IMR-90 (cell line): ENCODE measurements around the gene PSEN1. TPM values are rescaled to one million over a fixed set of nuclear protein-coding genes. Genes with fewer than 3 reads are reported as not detected.

Source experiments
- ATAC-seq: fragments of 200-7000 bp; cut with Tn5 transposase; 2 replicates; pipeline ENCODE4 v1.9.1; 2020; ENCODE audit warnings: low read depth, mild to moderate bottlenecking, moderate library complexity
- BruUV-seq: library from RNA; stranded (reverse); fragments of 400-500 nt; replicated peaks from 2 replicates; lab custom pipeline; 2021; lab: Mats Ljungman, UMichigan
- CTCF ChIA-PET: fragments of 300-600 bp; formaldehyde crosslinking; extraction: SDS; loops from one replicate; lab custom pipeline; 2021; ENCODE audit warnings: antibody characterized with exemption; lab: Yijun Ruan, JAX
- POLR2A ChIA-PET: fragments of 300-600 bp; sonication (Branson Sonifier 250); formaldehyde crosslinking; loops from one replicate; lab custom pipeline; 2022; ENCODE audit warnings: antibody characterized with exemption; ENCODE audit not compliant: unreplicated experiment; lab: Charles Lee
- DNase-seq: peaks from one replicate; pipeline ENCODE4 v3.0.0; 2013
- H2AFZ ChIP-seq: replicated peaks from 2 replicates; pipeline ENCODE3; 2013; ENCODE audit warnings: low read length, mild to moderate bottlenecking; ENCODE audit not compliant: poor library complexity
- H2AK5ac ChIP-seq: 2 replicates; pipeline ENCODE4 v1.6.1; 2013; ENCODE audit warnings: low read depth, low read length, inconsistent platforms
- H2AK9ac ChIP-seq: replicated peaks from 2 replicates; pipeline ENCODE3; 2013; ENCODE audit warnings: mild to moderate bottlenecking, low read depth, low read length, moderate library complexity; ENCODE audit not compliant: poor library complexity
- H2BK120ac ChIP-seq: 2 replicates; pipeline ENCODE4 v1.6.1; 2013; ENCODE audit warnings: low read depth, low read length, inconsistent platforms
- H2BK15ac ChIP-seq: 3 replicates; pipeline ENCODE4 v1.6.1; 2013; ENCODE audit warnings: low read depth, low read length, inconsistent platforms
- H2BK20ac ChIP-seq: 2 replicates; pipeline ENCODE4 v1.6.1; 2013; ENCODE audit warnings: low read depth, mild to moderate bottlenecking, inconsistent platforms, low read length, moderate library complexity
- H2BK5ac ChIP-seq: 2 replicates; pipeline ENCODE4 v1.6.1; 2013; ENCODE audit warnings: mild to moderate bottlenecking, low read depth, low read length, inconsistent platforms; ENCODE audit not compliant: poor library complexity, severe bottlenecking
- H3K14ac ChIP-seq: replicated peaks from 2 replicates; pipeline ENCODE4 v1.6.1; 2013; ENCODE audit warnings: low read depth, low read length, inconsistent platforms
- H3K18ac ChIP-seq: 2 replicates; pipeline ENCODE4 v1.6.1; 2013; ENCODE audit warnings: low read depth, low read length, control low read depth
- H3K23ac ChIP-seq: 2 replicates; pipeline ENCODE4 v1.6.1; 2013; ENCODE audit warnings: low read depth, low read length, inconsistent platforms
- H3K27ac ChIP-seq: 2 replicates; pipeline ENCODE4 v1.5.1; 2013; ENCODE audit warnings: mild to moderate bottlenecking, control low read depth, low read length; ENCODE audit not compliant: insufficient read depth
- H3K27me3 ChIP-seq: 2 replicates; pipeline ENCODE4 v1.6.1; 2013; ENCODE audit warnings: low read length; ENCODE audit not compliant: control insufficient read depth, insufficient read depth
- H3K36me3 ChIP-seq: 2 replicates; pipeline ENCODE4 v1.6.1; 2013; ENCODE audit warnings: low read length, mixed read lengths; ENCODE audit not compliant: control insufficient read depth, insufficient read depth
- H3K4ac ChIP-seq: 2 replicates; pipeline ENCODE4 v1.6.1; 2013; ENCODE audit warnings: low read depth, low read length, inconsistent platforms
- H3K4me1 ChIP-seq: 2 replicates; pipeline ENCODE4 v1.6.1; 2013; ENCODE audit warnings: low read length, mixed read lengths; ENCODE audit not compliant: control insufficient read depth, insufficient read depth
- H3K4me2 ChIP-seq: 2 replicates; pipeline ENCODE4 v1.6.1; 2013; ENCODE audit warnings: low read depth, mild to moderate bottlenecking, control low read depth, low read length, moderate library complexity
- H3K4me3 ChIP-seq: 2 replicates; pipeline ENCODE4 v1.5.1; 2013; ENCODE audit warnings: low read depth, mild to moderate bottlenecking, control low read depth, low read length, moderate library complexity; ENCODE audit not compliant: insufficient read depth
- H3K56ac ChIP-seq: 2 replicates; pipeline ENCODE4 v1.6.1; 2013; ENCODE audit warnings: low read length, inconsistent platforms; ENCODE audit not compliant: insufficient read depth; ENCODE audit errors: extremely low read depth
- H3K79me1 ChIP-seq, 2 experiments: 2 replicates each; pipeline ENCODE4 v1.6.1; 2013; ENCODE audit warnings: low read length in 2 of 2, inconsistent platforms in 1 of 2, low read depth in 1 of 2
- H3K9ac ChIP-seq: 2 replicates; pipeline ENCODE4 v1.6.1; 2013; ENCODE audit warnings: low read depth, low read length, control low read depth
- H3K9me1 ChIP-seq: 2 replicates; pipeline ENCODE4 v1.6.1; 2013; ENCODE audit warnings: low read length, inconsistent platforms; ENCODE audit not compliant: insufficient read depth
- H3K9me3 ChIP-seq: 2 replicates; pipeline ENCODE4 v1.6.1; 2013; ENCODE audit warnings: low read length; ENCODE audit not compliant: control insufficient read depth, insufficient read depth
- H4K20me1 ChIP-seq: 2 replicates; pipeline ENCODE4 v1.6.1; 2013; ENCODE audit warnings: low read length, inconsistent platforms; ENCODE audit not compliant: insufficient read depth
- H4K5ac ChIP-seq: 2 replicates; pipeline ENCODE4 v1.6.1; 2013; ENCODE audit warnings: mild to moderate bottlenecking, low read depth, low read length, control low read depth
- H4K8ac ChIP-seq, 2 experiments: 2 replicates each; pipeline ENCODE4 v1.6.1; 2013; ENCODE audit warnings: low read depth in 2 of 2, low read length in 2 of 2, control low read depth in 1 of 2, inconsistent platforms in 1 of 2
- H4K91ac ChIP-seq: 2 replicates; pipeline ENCODE4 v1.6.1; 2013; ENCODE audit warnings: low read depth, low read length, inconsistent platforms; ENCODE audit not compliant: insufficient read depth
- CEBPB ChIP-seq: IDR thresholded peaks from 2 replicates; pipeline ENCODE4 v1.6.1; 2012; ENCODE audit warnings: low read depth, low read length, improper control_type of control experiment
- CHD1 ChIP-seq: IDR thresholded peaks from 2 replicates; pipeline ENCODE4 v1.6.1; 2012; ENCODE audit warnings: low read depth, low read length, improper control_type of control experiment
- FOS ChIP-seq: fragments of 150-350 bp; IDR thresholded peaks from 2 replicates; pipeline ENCODE4 v1.6.1; 2016; ENCODE audit warnings: low read depth, low read length
- MAZ ChIP-seq: IDR thresholded peaks from 2 replicates; pipeline ENCODE4 v1.6.1; 2012; ENCODE audit warnings: low read depth, mild to moderate bottlenecking, low read length, improper control_type of control experiment, moderate library complexity, borderline replicate concordance
- NFE2L2 ChIP-seq: fragments of 150-350 bp; IDR thresholded peaks from 2 replicates; pipeline ENCODE4 v1.6.1; 2016; ENCODE audit warnings: low read depth, mild to moderate bottlenecking, low read length
- POLR2A ChIP-seq: IDR thresholded peaks from 2 replicates; pipeline ENCODE4 v1.6.1; 2012; ENCODE audit warnings: mild to moderate bottlenecking, low read depth, low read length
- RFX5 ChIP-seq: IDR thresholded peaks from 2 replicates; pipeline ENCODE4 v1.8.0; 2012; ENCODE audit warnings: low read depth, mild to moderate bottlenecking, low read length, moderate library complexity
- SMC3 ChIP-seq: fragments of 150-350 bp; IDR thresholded peaks from 2 replicates; pipeline ENCODE4 v1.6.1; 2016; ENCODE audit warnings: low read depth, mild to moderate bottlenecking, antibody characterized with exemption, low read length, moderate library complexity
- WGBS, 2 experiments: methylation state at CpG; one replicate each; pipeline versions ENCODE4 v1.1.5 to v1.1.7; 2013; ENCODE audit warnings: missing lambda C conversion rate in 2 of 2; ENCODE audit not compliant: insufficient read length in 1 of 2; ENCODE audit errors: extremely low coverage in 2 of 2; 5-methylcytosine and 5-hydroxymethylcytosine counted together
- dilution Hi-C: fragments of 300-500 bp; cut with HindIII; formaldehyde crosslinking; loops from one replicate; pipeline ENCODE4 v1.14.3; 2018; ENCODE audit warnings: low sequenced_read_pairs; ENCODE audit not compliant: unreplicated experiment
- in situ Hi-C: fragments of 300-500 bp; cut with MboI; formaldehyde crosslinking; loops from 3 replicates; pipeline ENCODE4 v1.14.3; 2019; ENCODE audit warnings: low sequenced_read_pairs, inconsistent platforms, mixed read lengths
- intact Hi-C: fragments of 100-400 bp; cut with micrococcal nuclease; formaldehyde crosslinking; loops from 2 replicates; pipeline ENCODE4 v1.10.0; 2022
- polyA plus RNA-seq, 3 experiments: library from polyadenylated mRNA; depleted of rRNA; stranded (reverse); fragments of >200 nt; gene quantifications; 2 replicates each; pipeline ENCODE4 v1.2.3, GENCODE V29; 2012; ENCODE audit warnings: low replicate concordance in 1 of 3
- total RNA-seq: library from RNA; depleted of rRNA; stranded (reverse); fragments of >200 nt; gene quantifications from 2 replicates; pipeline ENCODE4 v1.2.3, GENCODE V29; 2012

The PSEN1 gene
- total and polyA plus RNA-seq, 2 of the 4 experiments (the other 2 are of a cell fraction): 14.8 to 62.7 TPM

DNA sequence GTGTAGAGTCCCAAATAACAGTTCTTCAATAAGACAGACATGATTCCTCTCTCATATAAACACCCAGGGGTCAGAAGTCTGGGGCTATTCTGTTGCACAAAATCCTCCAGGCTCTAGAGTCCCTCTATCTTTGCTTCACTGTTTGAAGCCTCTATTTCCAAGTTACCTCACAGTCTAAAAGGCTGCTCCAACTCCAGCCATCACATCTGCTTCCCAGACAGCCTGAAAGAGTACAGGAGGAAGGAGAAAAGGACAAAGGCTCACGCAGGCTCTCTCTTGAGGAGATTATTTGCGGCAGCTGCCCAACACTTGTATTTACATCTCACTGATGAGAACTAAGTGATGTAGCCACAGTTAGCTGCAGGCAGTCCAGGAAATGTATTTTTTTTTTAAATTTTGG, 107.4 kb downstream of the PSEN1 start:
- Histone ChIP-seq H3K9ac (no peak overlapping the region), H3K4ac (no peak overlapping the region), H3K23ac (no peak overlapping the region), H2BK5ac (no peak overlapping the region), H3K14ac (no peak overlapping the region), H3K4me3 (no peak overlapping the region), H4K5ac (no peak overlapping the region), H2BK20ac (no peak overlapping the region), H2AK5ac (no peak overlapping the region), H3K4me2 (no peak overlapping the region), H3K36me3 (no peaks in the 10 kb centered on the region), H3K27me3 (peaks cover 21% of the 10 kb centered on the region), H3K18ac (no peak overlapping the region), H4K20me1 (peaks cover 4% of the 10 kb centered on the region; the same call in 1 of the 2 replicates), H4K91ac (no peak overlapping the region), H3K27ac (no peak overlapping the region), H3K79me1 (peaks cover 0 to 11% of the 10 kb centered on the region in 2 experiments; a peak in 2 of 4 replicates), H3K56ac (no peak overlapping the region), H3K9me3 (peaks cover 2% of the 10 kb centered on the region), H3K9me1 (peaks cover 9% of the 10 kb centered on the region), H2AK9ac (no peak overlapping the region), H2BK120ac (no peak overlapping the region), H3K4me1 (peaks cover 12% of the 10 kb centered on the region), H4K8ac (no peak overlapping the region), H2BK15ac (no peak overlapping the region), H2AFZ (no peak overlapping the region)
- no peak for DNase-seq
- TF ChIP-seq CEBPB (no peak), CHD1 (no peak), MAZ (no peak), POLR2A (no peak), SMC3 (no peak), RFX5 (no peak), FOS (no peak), NFE2L2 (no peak)
- ChIA-PET CTCF (no interaction called here), POLR2A (no interaction called here)
- no peak for ATAC-seq
- dilution Hi-C loops: no loop called here
- no TSS peak for BruUV-seq
- intact Hi-C loops: no loop called here
- in situ Hi-C loops: no loop called here
- WGBS, 2 experiments: no CpG with 5 or more reads among the region's 2 CpGs
